WERI-Rb-1 (cell line): ENCODE data around the gene JAKMIP2.
"Not testable (repeated sequence)": the region's sequence is repeated elsewhere in the genome, so short reads cannot be mapped to it uniquely, and the experiment has no call there.

Source experiments
- DNase-seq: peaks from one replicate; pipeline ENCODE4 v3.0.0-alpha.2; 2020
- H3K27ac ChIP-seq: fragments of 250-450 bp; sonication (Bioruptor Pico); 2 replicates; pipeline ENCODE4 v1.5.1; 2020; ENCODE audit warnings: mild to moderate bottlenecking, moderate library complexity
- H3K27me3 ChIP-seq: fragments of 250-450 bp; sonication (Bioruptor Pico); 2 replicates; pipeline ENCODE4 v1.5.1; 2021; ENCODE audit warnings: mild to moderate bottlenecking, low read depth, moderate library complexity; ENCODE audit not compliant: insufficient read depth, severe bottlenecking
- H3K36me3 ChIP-seq: fragments of 250-450 bp; sonication (Bioruptor Pico); 2 replicates; pipeline ENCODE4 v1.5.1; 2020; ENCODE audit warnings: mild to moderate bottlenecking, moderate library complexity
- H3K4me3 ChIP-seq: 2 replicates; pipeline ENCODE4 v1.5.1; 2011; ENCODE audit warnings: low read depth, mild to moderate bottlenecking, control low read depth, low read length
- H3K9me3 ChIP-seq: fragments of 250-450 bp; sonication (Bioruptor Pico); 2 replicates; pipeline ENCODE4 v1.5.1; 2021; ENCODE audit warnings: mild to moderate bottlenecking, moderate library complexity; ENCODE audit not compliant: severe bottlenecking
- TF ChIP-seq, protein P1 (sequence below): IDR thresholded peaks from 2 replicates; pipeline ENCODE4 v1.5.1; 2011; ENCODE audit warnings: low read depth, mild to moderate bottlenecking, control low read depth, inconsistent platforms, low read length

The JAKMIP2 gene

DNA sequence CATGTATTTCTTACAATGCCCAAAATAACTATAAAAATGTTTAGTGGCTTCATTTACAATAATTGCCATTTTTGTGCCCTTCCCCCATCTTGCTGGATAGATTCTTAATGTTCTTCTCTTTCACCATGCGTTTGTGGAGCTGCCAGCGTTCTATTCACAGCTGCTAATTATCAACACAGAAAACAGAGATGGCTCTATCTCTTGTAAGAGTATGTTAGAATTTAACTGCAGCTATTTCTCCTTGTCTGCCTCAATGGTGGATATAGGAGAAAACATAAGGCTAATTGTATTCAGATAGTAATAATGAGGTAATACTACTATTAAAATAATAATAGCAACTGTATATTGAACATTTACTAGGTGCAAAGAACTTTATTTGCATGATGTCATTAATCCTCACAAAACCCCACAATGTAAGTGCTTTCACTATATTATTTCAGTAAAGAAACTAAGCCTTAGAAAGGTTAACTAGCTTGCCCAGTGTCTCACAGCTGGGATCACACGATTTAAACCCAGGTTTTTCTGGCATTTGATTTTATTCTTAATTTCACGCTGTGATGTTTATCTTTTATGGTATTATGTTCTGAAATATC, 50.1 kb downstream of the JAKMIP2 start:
- Histone ChIP-seq H3K4me3 (no peak overlapping the region), H3K27ac (no peak overlapping the region), H3K36me3 (no peaks in the 10 kb centered on the region), H3K9me3 (no peaks in the 10 kb centered on the region), H3K27me3 (no peaks in the 10 kb centered on the region)
- DNase-seq, result no peak
- TF ChIP-seq, protein P1, sequence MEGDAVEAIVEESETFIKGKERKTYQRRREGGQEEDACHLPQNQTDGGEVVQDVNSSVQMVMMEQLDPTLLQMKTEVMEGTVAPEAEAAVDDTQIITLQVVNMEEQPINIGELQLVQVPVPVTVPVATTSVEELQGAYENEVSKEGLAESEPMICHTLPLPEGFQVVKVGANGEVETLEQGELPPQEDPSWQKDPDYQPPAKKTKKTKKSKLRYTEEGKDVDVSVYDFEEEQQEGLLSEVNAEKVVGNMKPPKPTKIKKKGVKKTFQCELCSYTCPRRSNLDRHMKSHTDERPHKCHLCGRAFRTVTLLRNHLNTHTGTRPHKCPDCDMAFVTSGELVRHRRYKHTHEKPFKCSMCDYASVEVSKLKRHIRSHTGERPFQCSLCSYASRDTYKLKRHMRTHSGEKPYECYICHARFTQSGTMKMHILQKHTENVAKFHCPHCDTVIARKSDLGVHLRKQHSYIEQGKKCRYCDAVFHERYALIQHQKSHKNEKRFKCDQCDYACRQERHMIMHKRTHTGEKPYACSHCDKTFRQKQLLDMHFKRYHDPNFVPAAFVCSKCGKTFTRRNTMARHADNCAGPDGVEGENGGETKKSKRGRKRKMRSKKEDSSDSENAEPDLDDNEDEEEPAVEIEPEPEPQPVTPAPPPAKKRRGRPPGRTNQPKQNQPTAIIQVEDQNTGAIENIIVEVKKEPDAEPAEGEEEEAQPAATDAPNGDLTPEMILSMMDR, result no peak

DNA sequence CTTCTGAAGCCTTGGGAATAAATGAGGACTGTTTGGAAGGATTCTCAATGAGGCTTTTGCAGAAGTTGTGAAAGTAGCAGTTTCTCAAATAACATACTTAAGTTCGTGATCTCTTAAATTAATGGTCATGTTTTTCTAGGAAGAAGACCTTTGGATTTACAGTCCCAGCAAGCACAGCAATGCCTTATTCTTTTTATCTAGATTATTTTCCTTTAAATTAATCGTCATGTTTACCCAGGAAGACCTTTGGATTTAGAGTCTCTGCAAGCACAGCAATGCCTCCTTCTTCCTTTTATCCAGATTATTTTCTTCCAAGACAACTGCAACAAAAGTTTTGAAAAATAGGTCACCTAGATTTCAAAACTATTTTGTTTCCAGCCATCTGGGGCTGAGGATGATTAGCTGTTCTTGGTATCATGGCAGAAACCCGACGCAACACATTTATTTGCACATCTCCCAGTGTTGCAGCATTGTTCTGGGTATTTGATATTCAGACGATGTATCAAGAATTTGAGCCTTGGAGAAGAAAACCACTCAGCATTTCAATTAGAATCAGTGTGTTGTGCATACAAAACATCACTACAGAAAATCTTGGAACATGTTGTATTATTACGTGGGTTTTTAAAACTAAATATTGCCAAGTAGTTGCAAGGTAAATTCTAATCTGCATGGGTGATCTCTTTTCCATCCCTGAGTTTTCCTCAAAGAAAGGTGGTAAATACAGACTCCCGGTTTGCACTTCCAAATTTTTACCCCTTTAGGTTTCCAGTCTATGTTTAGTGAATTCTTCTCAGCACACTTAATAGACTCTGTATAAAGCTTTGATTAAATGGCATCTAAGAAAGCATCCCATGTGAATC, 50.9 kb downstream of the JAKMIP2 start:
- DNase-seq, result no peak
- Histone ChIP-seq H3K27ac (no peak overlapping the region), H3K9me3 (no peaks in the 10 kb centered on the region), H3K4me3 (no peak overlapping the region), H3K36me3 (no peaks in the 10 kb centered on the region), H3K27me3 (no peaks in the 10 kb centered on the region)
- TF ChIP-seq, protein P1, result no peak

DNA sequence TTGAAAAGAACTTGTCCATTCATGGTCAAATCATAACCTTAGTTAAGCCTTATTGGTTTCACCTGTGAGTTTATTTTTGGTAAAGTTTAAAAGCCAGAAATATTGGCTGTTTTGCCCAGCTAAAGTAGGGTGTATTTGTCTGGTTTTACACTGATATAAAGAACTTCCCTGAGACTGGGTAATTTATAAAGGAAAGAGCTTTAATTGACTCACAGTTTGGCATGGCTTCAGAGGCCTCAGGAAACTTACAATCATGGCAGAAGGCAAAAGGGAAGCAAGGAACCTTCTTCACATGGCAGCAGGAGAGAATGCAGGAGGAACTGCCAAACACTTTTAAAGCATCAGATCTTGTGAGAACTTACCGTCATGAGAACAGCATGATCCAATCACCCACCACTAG, 55.3 kb downstream of the JAKMIP2 start:
- TF ChIP-seq, protein P1, result no peak
- Histone ChIP-seq H3K27ac (no peak overlapping the region), H3K4me3 (no peak overlapping the region), H3K27me3 (no peaks in the 10 kb centered on the region), H3K36me3 (no peaks in the 10 kb centered on the region), H3K9me3 (no peaks in the 10 kb centered on the region)
- no peak for DNase-seq

DNA sequence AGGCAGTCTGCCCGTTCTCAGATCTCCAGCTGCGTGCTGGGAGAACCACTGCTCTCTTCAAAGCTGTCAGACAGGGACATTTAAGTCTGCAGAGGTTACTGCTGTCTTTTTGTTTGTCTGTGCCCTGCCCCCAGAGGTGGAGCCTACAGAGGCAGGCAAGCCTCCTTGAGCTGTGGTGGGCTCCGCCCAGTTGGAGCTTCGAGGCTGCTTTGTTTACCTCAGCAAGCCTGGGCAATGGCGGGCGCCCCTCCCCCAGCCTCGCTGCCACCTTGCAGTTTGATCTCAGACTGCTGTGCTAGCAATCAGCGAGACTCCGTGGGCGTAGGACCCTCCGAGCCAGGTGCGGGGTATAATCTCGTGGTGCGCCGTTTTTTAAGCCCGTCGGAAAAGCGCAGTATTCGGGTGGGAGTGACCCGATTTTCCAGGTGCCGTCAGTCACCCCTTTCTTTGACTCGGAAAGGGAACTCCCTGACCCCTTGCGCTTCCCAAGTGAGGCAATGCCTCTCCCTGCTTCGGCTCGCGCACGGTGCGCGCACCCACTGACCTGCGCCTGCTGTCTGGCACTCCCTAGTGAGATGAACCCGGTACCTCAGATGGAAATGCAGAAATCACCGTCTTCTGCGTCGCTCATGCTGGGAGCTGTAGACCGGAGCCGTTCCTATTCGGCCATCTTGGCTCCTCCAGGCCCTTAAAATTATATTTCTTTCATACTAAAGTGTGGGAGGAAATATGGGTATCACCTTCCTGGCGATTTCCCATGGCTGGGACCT, 61.2 kb downstream of the JAKMIP2 start:
- DNase-seq, H3K27ac ChIP-seq, H3K36me3 ChIP-seq, H3K9me3 ChIP-seq, H3K27me3 ChIP-seq, H3K4me3 ChIP-seq: not testable (repeated sequence)

DNA sequence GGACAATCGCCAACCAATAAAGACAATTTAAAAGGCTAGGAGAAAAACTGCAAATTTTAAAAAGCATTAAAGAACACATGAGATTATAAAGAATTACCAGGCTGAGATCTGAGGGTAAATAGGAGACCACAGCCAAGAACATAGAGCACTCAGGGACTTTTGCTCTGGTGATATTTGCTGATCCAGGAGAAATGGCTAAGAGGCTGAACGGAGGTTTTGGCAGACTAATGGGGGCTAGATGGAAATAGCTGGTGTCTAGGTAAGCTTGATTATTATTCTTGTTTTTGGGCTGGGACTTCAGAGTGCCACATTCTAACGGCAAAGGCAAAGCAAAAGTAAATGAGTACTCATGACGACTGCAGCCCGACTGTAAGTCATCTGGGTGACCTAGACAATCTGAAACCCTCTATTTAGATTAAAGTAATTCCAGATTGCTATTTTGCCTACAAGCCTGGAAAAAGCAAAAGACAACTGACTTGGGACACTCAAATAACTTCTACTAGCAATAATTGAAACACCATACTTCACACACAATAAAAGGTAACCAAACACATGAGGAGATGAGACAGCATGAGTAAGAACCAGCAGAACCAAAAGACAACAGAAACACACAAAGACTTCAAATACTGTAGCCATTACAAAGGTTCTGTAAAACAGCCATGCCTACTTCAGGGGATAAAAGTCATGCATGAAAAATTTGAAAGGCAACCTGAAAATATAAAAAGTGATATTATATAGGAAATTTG, 68.8 kb downstream of the JAKMIP2 start:
- DNase-seq, result no peak
- Histone ChIP-seq H3K9me3 (no peaks in the 10 kb centered on the region), H3K27ac (no peak overlapping the region), H3K27me3 (no peaks in the 10 kb centered on the region), H3K4me3 (no peak overlapping the region), H3K36me3 (no peaks in the 10 kb centered on the region)
- TF ChIP-seq, protein P1, result no peak

DNA sequence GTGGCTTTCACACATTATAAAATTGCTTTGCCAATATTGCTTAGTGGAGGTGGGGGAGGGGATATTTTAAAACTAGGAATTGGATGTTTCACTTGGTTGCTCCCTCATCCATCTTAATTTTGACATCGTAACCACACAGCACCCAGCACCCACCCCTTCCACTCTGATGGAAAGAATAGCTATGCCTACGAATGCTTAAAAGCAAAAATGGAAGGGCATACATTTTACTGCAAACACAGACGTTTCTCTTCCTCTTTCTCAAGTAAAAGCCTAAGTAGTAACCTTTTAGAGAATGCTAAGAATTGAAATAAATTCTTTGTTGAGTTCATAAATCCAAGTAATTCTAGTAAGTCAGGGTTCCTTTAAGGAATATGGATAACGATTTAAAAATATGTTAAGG, 69.9 kb downstream of the JAKMIP2 start:
- no peaks in the 10 kb centered on the region for H3K9me3 ChIP-seq
- TF ChIP-seq, protein P1, result no peak
- no peak overlapping the region for H3K4me3 ChIP-seq

More for the DNA sequence above, 69.9 kb downstream of the JAKMIP2 start:
- DNase-seq, result no peak
- Histone ChIP-seq H3K36me3 (no peaks in the 10 kb centered on the region), H3K27ac (no peak overlapping the region), H3K27me3 (no peaks in the 10 kb centered on the region)
